AG10803 (cell line): ENCODE data around the gene SAMD4B.

Source experiments
- DNase-seq: peaks from one replicate; pipeline ENCODE4 v3.0.0; 2010; ENCODE audit warnings: low read depth
- H3K4me3 ChIP-seq: 2 replicates; pipeline ENCODE4 v1.5.1; 2011; ENCODE audit warnings: mild to moderate bottlenecking, low read length, control low read depth
- TF ChIP-seq, protein P1 (sequence below): conservative IDR thresholded peaks from 2 replicates; pipeline ENCODE4 v1.5.1; 2011; ENCODE audit warnings: mild to moderate bottlenecking, low read length, control low read depth, inconsistent platforms

The SAMD4B gene

DNA sequence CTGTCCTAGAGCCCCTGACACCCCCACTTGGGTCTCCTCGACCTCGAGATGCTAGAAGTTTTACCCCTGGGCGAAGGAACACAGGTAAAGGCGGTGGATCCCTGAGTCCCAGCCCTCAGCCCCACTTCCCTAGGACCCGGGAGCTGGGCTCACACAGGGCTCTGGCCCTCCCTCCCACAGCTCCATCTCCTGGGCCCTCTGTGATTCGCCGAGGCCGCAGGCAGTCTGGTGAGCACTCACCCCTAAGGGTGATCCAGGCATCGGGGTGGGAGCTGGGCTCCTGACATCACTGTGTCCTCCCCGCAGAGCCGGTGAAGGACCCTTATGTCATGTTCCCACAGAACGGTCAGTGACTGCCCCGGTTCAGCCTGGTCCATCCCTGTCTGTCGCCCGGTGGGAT, 78.5 kb downstream of the SAMD4B start:
- TF ChIP-seq, protein P1, sequence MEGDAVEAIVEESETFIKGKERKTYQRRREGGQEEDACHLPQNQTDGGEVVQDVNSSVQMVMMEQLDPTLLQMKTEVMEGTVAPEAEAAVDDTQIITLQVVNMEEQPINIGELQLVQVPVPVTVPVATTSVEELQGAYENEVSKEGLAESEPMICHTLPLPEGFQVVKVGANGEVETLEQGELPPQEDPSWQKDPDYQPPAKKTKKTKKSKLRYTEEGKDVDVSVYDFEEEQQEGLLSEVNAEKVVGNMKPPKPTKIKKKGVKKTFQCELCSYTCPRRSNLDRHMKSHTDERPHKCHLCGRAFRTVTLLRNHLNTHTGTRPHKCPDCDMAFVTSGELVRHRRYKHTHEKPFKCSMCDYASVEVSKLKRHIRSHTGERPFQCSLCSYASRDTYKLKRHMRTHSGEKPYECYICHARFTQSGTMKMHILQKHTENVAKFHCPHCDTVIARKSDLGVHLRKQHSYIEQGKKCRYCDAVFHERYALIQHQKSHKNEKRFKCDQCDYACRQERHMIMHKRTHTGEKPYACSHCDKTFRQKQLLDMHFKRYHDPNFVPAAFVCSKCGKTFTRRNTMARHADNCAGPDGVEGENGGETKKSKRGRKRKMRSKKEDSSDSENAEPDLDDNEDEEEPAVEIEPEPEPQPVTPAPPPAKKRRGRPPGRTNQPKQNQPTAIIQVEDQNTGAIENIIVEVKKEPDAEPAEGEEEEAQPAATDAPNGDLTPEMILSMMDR = no peak
- no peak for DNase-seq
- no peak overlapping the region for H3K4me3 ChIP-seq

DNA sequence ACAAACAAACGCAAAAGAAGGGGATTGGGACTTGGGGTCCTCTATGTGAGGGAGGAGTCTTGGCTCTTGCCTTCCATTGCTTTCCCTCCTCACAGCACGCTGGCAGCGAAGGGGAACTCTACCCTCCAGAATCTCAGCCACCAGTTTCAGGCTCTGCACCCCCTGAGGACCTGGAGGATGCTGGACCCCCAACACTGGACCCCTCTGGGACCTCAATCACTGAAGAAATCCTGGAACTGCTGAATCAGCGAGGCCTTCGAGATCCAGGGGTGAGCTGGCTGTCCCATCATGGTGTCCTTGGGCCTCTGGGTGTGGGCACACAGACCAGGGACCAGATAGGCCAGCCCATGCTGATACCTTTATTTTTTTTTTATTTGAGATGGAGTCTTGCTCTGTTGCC, 79.8 kb downstream of the SAMD4B start:
- TF ChIP-seq, protein P1 = no peak
- H3K4me3 ChIP-seq = no peak overlapping the region
- no peak for DNase-seq

DNA sequence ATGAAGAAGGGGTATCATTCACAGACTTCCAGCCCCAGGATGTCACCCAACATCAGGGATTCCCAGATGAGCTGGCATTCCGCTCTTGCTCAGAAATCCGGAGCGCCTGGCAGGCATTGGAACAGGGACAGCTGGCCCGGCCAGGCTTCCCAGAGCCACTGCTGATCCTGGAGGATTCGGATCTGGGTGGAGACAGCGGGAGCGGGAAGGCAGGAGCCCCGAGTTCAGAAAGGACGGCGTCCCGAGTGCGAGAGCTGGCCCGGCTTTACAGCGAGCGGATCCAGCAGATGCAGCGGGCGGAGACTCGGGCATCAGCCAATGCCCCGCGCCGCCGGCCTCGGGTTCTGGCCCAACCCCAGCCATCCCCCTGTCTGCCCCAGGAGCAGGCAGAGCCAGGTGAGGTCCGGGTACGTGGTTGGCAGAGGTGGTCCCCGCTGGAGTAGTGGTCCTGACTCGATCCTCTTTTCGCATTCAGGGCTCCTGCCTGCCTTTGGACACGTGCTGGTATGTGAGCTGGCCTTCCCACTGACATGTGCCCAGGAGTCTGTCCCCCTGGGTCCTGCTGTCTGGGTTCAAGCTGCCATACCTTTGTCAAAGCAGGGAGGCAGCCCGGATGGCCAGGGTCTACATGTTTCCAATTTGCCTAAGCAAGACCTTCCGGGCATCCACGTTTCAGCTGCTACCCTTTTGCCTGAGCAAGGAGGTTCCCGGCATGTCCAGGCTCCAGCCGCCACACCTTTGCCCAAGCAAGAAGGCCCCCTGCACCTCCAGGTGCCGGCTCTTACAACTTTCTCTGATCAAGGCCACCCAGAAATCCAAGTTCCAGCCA, 81.3 kb downstream of the SAMD4B start:
- no peak for DNase-seq
- H3K4me3 ChIP-seq = no peak overlapping the region
- TF ChIP-seq, protein P1 = no peak

DNA sequence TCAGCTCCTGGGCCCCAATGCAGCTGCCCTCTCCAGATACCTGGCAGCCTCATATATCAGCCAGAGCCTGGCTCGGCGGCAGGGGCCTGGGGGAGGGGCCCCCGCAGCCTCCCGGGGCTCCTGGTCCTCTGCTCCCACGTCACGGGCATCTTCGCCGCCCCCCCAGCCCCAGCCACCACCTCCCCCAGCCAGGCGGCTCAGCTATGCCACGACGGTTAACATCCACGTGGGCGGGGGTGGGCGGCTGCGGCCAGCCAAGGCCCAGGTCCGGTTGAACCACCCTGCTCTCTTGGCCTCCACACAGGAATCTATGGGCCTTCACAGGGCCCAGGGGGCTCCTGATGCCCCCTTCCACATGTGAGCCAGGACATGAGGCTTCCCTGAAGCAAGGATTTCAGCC, 82.7 kb downstream of the SAMD4B start:
- no peak overlapping the region for H3K4me3 ChIP-seq
- no peak for DNase-seq
- TF ChIP-seq, protein P1 = no peak

DNA sequence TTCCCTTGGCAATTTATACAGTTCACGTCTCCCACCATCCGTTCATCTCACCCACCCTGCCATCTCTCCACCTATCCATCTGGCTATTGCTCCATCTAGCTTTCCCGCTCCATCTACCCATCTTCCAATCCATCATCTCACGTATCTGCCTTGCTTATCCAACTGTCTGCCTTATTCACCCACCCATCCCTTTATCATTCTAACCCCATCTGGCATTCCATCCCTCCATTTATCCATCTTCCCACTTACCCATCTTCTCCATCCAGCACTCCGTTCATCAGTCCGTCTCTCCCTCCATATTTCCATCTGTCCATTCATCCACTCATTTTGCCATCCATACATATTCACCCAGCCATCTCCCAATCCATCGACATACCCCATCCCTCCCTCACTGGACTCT, 83.5 kb downstream of the SAMD4B start:
- TF ChIP-seq, protein P1 = no peak

DNA sequence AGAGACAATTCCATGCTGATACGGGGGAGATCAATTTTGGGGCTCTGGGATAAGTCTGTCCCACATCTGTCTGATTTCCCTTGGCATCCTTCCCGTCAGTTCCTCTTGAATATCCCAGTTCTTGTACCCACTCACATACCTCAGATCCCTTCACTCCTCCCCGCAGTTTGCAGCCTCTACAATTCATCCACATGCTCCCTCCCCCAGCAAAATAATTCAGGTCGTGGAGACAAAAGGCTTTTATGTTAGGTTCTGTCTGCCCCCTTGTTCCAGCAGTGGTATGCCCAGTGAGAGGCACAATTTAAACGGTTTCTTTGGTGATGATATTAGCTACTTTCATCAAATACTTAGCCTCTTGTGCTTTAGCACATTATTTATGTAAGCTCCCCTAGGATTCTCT, 83.9 kb downstream of the SAMD4B start:
- TF ChIP-seq, protein P1 = no peak
- H3K4me3 ChIP-seq = no peak overlapping the region
- peak; percentile 20 for DNase-seq

More for the DNA sequence above, 83.5 kb downstream of the SAMD4B start:
- H3K4me3 ChIP-seq = no peak overlapping the region
- no peak for DNase-seq

DNA sequence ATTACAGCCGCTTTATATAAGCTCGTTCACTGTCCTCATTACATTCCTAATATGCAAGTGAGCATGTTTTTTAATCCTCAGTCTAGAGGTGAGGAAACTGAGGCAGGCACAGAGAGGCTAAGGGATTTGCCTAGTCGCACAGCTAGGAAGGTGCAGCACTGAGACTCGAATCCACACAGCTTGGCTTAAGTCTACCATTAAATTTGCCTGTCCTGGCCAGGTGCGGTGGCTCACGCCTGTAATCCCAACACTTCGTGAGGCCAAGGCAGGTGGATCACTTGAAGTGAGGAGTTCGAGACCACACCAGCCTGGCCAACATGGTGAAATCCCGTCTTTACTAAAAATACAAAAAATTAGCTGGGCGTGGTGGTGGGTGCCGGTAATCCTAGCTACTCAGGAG, 85.5 kb downstream of the SAMD4B start:
- DNase-seq = no peak
- no peak overlapping the region for H3K4me3 ChIP-seq
- TF ChIP-seq, protein P1 = no peak
